Measurements from ENCODE around the gene ADRA2B. TPM values are rescaled to one million over a fixed set of nuclear protein-coding genes. Genes with fewer than 3 reads are reported as not detected.

Gene ADRA2B
- polyA plus RNA-seq, 1 donor (not counting 4 experiments of a cell fraction or from before 2014, with no cell fraction given), result not detected

DNA sequence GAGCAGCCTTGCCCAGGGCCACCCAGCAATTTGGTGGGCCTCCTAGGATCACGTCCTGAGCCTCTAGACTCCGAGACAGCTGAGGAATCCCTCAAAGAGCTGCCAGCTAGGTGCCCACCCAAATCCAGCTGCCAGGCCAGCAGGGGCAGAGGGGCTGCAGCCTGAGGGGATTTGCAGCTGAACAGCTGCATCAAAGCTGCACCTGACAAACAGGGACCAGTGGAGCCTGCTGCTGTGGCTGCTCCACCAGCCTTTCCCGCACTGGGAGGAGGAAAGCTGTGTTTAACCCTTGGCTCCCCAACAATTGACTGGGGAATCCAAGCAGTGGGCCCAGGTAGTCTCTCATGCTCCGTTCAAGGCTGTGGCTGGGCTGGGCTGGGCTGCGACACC is 8.2 kb downstream of the ADRA2B start:
- Histone ChIP-seq H3K4me2 (ENCODE audit: control insufficient read depth, extremely low read depth, insufficient read depth, low read depth, low read length) (no peak overlapping the region), H3K9me1 (ENCODE audit: control insufficient read depth, extremely low read depth, insufficient read depth, low read length) (no peaks in the 10 kb centered on the region), H3K9ac (ENCODE audit: control insufficient read depth, extremely low read depth, insufficient read depth, low read length) (no peak overlapping the region), H3K9me3 (ENCODE audit: control insufficient read depth, low read depth, low read length) (peaks cover 3% of the 10 kb centered on the region), H3K79me2 (ENCODE audit: control insufficient read depth, insufficient read depth, low read length) (no peaks in the 10 kb centered on the region), H3K4me1 (ENCODE audit: control insufficient read depth, extremely low read depth, insufficient read depth, low read length) (no peaks in the 10 kb centered on the region), H4K20me1 (ENCODE audit: control insufficient read depth, extremely low read depth, insufficient read depth, low read length) (no peaks in the 10 kb centered on the region), H3K27ac (ENCODE audit: control insufficient read depth, insufficient read depth, low read length) (no peak overlapping the region), H3K27me3 (ENCODE audit: control insufficient read depth, extremely low read depth, insufficient read depth, low read length) (peaks cover 18% of the 10 kb centered on the region), H3K4me3 (ENCODE audit: control insufficient read depth in 2 of 3, extremely low read depth in 1 of 3, insufficient read depth in 2 of 3, low read depth in 1 of 3, low read length in 3 of 3) (no peak overlapping the region), H3K36me3 (ENCODE audit: control insufficient read depth in 2 of 2, extremely low read depth in 1 of 2, insufficient read depth in 2 of 2, low read length in 2 of 2) (no peaks in the 10 kb centered on the region), H2AFZ (ENCODE audit: control insufficient read depth, low read length) (no peak overlapping the region)
- dilution Hi-C loops (cut with MboI; ENCODE audit: extremely low pct_ligation_motif_present, low sequenced_read_pairs), result no loop called here
- no peak for TF ChIP-seq EZH2 (IDR thresholded peaks at IDR 0.05; ENCODE audit: low read length)
- TF ChIP-seq, protein P1, sequence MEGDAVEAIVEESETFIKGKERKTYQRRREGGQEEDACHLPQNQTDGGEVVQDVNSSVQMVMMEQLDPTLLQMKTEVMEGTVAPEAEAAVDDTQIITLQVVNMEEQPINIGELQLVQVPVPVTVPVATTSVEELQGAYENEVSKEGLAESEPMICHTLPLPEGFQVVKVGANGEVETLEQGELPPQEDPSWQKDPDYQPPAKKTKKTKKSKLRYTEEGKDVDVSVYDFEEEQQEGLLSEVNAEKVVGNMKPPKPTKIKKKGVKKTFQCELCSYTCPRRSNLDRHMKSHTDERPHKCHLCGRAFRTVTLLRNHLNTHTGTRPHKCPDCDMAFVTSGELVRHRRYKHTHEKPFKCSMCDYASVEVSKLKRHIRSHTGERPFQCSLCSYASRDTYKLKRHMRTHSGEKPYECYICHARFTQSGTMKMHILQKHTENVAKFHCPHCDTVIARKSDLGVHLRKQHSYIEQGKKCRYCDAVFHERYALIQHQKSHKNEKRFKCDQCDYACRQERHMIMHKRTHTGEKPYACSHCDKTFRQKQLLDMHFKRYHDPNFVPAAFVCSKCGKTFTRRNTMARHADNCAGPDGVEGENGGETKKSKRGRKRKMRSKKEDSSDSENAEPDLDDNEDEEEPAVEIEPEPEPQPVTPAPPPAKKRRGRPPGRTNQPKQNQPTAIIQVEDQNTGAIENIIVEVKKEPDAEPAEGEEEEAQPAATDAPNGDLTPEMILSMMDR (optimal IDR thresholded peaks at IDR 0.05 in 1 of 3, IDR thresholded peaks at IDR 0.05 in 1 of 3, conservative IDR thresholded peaks at IDR 0.05 in 1 of 3; ENCODE audit: extremely low read depth in 1 of 3, insufficient read depth in 2 of 3, low read length in 3 of 3), result no peak
- DNase-seq (ENCODE audit: low read depth, low spot score), result no peak
- FAIRE-seq, result no peak

DNA sequence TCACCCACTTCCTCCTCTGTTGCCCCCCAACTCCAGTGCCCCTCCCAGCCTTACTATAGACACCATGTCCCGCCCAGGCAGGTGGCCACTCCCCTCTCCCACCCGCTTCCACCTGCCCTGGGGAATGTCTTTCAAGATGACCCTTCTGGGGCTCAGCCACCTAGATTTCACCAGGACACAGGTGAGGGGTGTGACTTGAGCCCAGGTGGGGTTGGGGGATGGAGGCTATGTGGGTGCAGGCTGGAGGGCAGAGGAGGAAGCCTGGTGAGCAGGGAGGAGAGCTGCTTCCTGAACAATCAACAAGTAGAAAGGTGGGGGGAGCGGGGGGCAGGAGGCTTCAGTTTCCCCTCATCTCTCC is 8.7 kb downstream of the ADRA2B start:
- dilution Hi-C loops (cut with MboI; ENCODE audit: extremely low pct_ligation_motif_present, low sequenced_read_pairs), result no loop called here
- no peaks in the 10 kb centered on the region for H3K79me2 ChIP-seq (ENCODE audit: control insufficient read depth, insufficient read depth, low read length)
- H3K36me3 ChIP-seq (ENCODE audit: control insufficient read depth in 2 of 2, extremely low read depth in 1 of 2, insufficient read depth in 2 of 2, low read length in 2 of 2), result no peaks in the 10 kb centered on the region
- H3K9ac ChIP-seq (ENCODE audit: control insufficient read depth, extremely low read depth, insufficient read depth, low read length), result no peak overlapping the region
- no peak for TF ChIP-seq EZH2 (IDR thresholded peaks at IDR 0.05; ENCODE audit: low read length)
- TF ChIP-seq, protein P1 (optimal IDR thresholded peaks at IDR 0.05 in 1 of 3, IDR thresholded peaks at IDR 0.05 in 1 of 3, conservative IDR thresholded peaks at IDR 0.05 in 1 of 3; ENCODE audit: extremely low read depth in 1 of 3, insufficient read depth in 2 of 3, low read length in 3 of 3), result no peak
- no peak overlapping the region for H3K27ac ChIP-seq (ENCODE audit: control insufficient read depth, insufficient read depth, low read length)
- no peak for DNase-seq (ENCODE audit: low read depth, low spot score)
- no peaks in the 10 kb centered on the region for H4K20me1 ChIP-seq (ENCODE audit: control insufficient read depth, extremely low read depth, insufficient read depth, low read length)
- no peak overlapping the region for H3K4me2 ChIP-seq (ENCODE audit: control insufficient read depth, extremely low read depth, insufficient read depth, low read depth, low read length)
- no peaks in the 10 kb centered on the region for H3K9me1 ChIP-seq (ENCODE audit: control insufficient read depth, extremely low read depth, insufficient read depth, low read length)
- peaks cover 20% of the 10 kb centered on the region for H3K27me3 ChIP-seq (ENCODE audit: control insufficient read depth, extremely low read depth, insufficient read depth, low read length)
- H3K4me3 ChIP-seq (ENCODE audit: control insufficient read depth in 2 of 3, extremely low read depth in 1 of 3, insufficient read depth in 2 of 3, low read depth in 1 of 3, low read length in 3 of 3), result no peak overlapping the region
- H2AFZ ChIP-seq (ENCODE audit: control insufficient read depth, low read length), result no peak overlapping the region
- no peaks in the 10 kb centered on the region for H3K4me1 ChIP-seq (ENCODE audit: control insufficient read depth, extremely low read depth, insufficient read depth, low read length)
- peaks cover 3% of the 10 kb centered on the region for H3K9me3 ChIP-seq (ENCODE audit: control insufficient read depth, low read depth, low read length)
- FAIRE-seq, result no peak
